Loucy (cell line): ENCODE results near the gene ANKK1.

ENCODE experiments used
- H2AFZ ChIP-seq: fragments of 200-600 bp; sonication (generic); 2 replicates; pipeline ENCODE4 v1.6.0; 2016; ENCODE audit warnings: antibody characterized with exemption, mild to moderate bottlenecking, low read length, moderate library complexity
- H3F3A ChIP-seq: fragments of 200-600 bp; 2 replicates; pipeline ENCODE4 v1.6.0; 2016; ENCODE audit warnings: antibody characterized with exemption, low read depth, mild to moderate bottlenecking
- H3K27me3 ChIP-seq: fragments of 200-600 bp; sonication (generic); 2 replicates; pipeline ENCODE4 v1.6.1; 2014; ENCODE audit warnings: low read length, mild to moderate bottlenecking; ENCODE audit not compliant: insufficient read depth, poor library complexity, severe bottlenecking
- H3K36me3 ChIP-seq: fragments of 200-600 bp; sonication (generic); 2 replicates; pipeline ENCODE4 v1.6.1; 2016; ENCODE audit warnings: low read length; ENCODE audit not compliant: insufficient read depth
- H3K4me1 ChIP-seq: fragments of 200-600 bp; sonication (generic); 2 replicates; pipeline ENCODE4 v1.5.1; 2014; ENCODE audit warnings: low read length, mild to moderate bottlenecking; ENCODE audit not compliant: insufficient read depth, poor library complexity, severe bottlenecking
- H3K4me2 ChIP-seq: fragments of 200-600 bp; sonication (generic); 2 replicates; pipeline ENCODE4 v1.6.0; 2014; ENCODE audit warnings: antibody characterized with exemption, low read length, low read depth, mild to moderate bottlenecking; ENCODE audit not compliant: poor library complexity, severe bottlenecking
- H3K4me3 ChIP-seq: fragments of 200-600 bp; sonication (generic); 2 replicates; pipeline ENCODE4 v1.5.1; 2014; ENCODE audit warnings: low read length, mild to moderate bottlenecking, mixed read lengths; ENCODE audit not compliant: poor library complexity, severe bottlenecking
- H3K79me2 ChIP-seq: fragments of 200-600 bp; sonication (generic); 2 replicates; pipeline ENCODE4 v1.6.1; 2014; ENCODE audit warnings: low read length; ENCODE audit not compliant: insufficient read depth
- H3K9ac ChIP-seq: fragments of 200-600 bp; sonication (generic); 2 replicates; pipeline ENCODE4 v1.6.0; 2014; ENCODE audit warnings: mild to moderate bottlenecking, low read depth, low read length, moderate library complexity; ENCODE audit not compliant: poor library complexity, severe bottlenecking
- H3K9me2 ChIP-seq: fragments of 200-600 bp; sonication (generic); replicated peaks from 2 replicates; pipeline ENCODE4 v1.6.1; 2016; ENCODE audit warnings: low read depth, low read length, mixed read lengths
- H3K9me3 ChIP-seq: fragments of 200-600 bp; sonication (generic); 2 replicates; pipeline ENCODE4 v1.6.1; 2014; ENCODE audit warnings: mild to moderate bottlenecking, antibody characterized with exemption, low read length, low read depth; ENCODE audit not compliant: insufficient read depth
- H4K20me1 ChIP-seq: fragments of 200-600 bp; sonication (generic); 2 replicates; pipeline ENCODE4 v1.6.0; 2014; ENCODE audit warnings: antibody characterized with exemption, low read length, mild to moderate bottlenecking; ENCODE audit not compliant: insufficient read depth, poor library complexity, severe bottlenecking
- EZH2phosphoT487 ChIP-seq: fragments of 200-600 bp; IDR thresholded peaks from 2 replicates; pipeline ENCODE4 v1.6.1; 2018; ENCODE audit warnings: antibody characterized with exemption, mild to moderate bottlenecking, moderate library complexity, borderline replicate concordance
- TF ChIP-seq, protein P1 (sequence below): fragments of 200-600 bp; sonication (generic); conservative IDR thresholded peaks from 2 replicates; pipeline ENCODE4 v1.5.1; 2014; ENCODE audit warnings: mild to moderate bottlenecking, antibody characterized with exemption, low read length

The ANKK1 gene

GRCh38 chr11:113387605-113388211, at the start of gene ANKK1:
Gene ANKK1, plus strand, starts transcription at chr11:113387779. Its CDS starts 106 bp downstream, at chr11:113387885.
- no peak within 1 kb of the TSS for H3K4me3 ChIP-seq
- H3K9ac ChIP-seq, result no peak within 1 kb of the TSS
- H2AFZ ChIP-seq, result no peak within 1 kb of the TSS

DNA sequence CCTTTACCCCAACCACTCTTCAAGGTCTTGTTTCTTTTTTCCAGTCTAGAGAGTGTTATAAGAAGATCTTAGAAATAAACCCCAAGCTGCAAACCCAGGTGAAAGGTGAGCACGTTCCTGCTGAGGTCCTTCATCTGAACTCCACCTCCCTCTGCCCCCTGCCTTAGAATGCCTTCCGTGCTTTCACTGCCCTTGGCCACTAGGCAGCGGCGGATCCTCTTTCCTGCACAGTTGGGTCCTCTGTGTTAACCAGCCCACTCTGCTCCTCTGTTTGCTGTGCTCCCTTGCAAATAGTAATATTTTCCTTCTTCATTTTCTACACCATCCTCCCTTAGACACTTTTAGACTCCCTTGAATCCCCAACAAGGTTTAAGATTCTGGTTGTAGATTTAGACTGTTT, 48.8 kb upstream of the ANKK1 start:
- Histone ChIP-seq H3K27me3 (no peaks in the 10 kb centered on the region), H3K9me2 (no peaks in the 10 kb centered on the region), H3K36me3 (no peaks in the 10 kb centered on the region), H3K4me1 (no peaks in the 10 kb centered on the region), H4K20me1 (no peaks in the 10 kb centered on the region), H3K4me3 (no peak overlapping the region), H3K79me2 (no peaks in the 10 kb centered on the region), H3K4me2 (no peak overlapping the region), H3F3A (no peaks in the 10 kb centered on the region), H2AFZ (no peak overlapping the region), H3K9ac (no peak overlapping the region), H3K9me3 (no peaks in the 10 kb centered on the region)
- no peak for TF ChIP-seq EZH2phosphoT487
- TF ChIP-seq, protein P1, sequence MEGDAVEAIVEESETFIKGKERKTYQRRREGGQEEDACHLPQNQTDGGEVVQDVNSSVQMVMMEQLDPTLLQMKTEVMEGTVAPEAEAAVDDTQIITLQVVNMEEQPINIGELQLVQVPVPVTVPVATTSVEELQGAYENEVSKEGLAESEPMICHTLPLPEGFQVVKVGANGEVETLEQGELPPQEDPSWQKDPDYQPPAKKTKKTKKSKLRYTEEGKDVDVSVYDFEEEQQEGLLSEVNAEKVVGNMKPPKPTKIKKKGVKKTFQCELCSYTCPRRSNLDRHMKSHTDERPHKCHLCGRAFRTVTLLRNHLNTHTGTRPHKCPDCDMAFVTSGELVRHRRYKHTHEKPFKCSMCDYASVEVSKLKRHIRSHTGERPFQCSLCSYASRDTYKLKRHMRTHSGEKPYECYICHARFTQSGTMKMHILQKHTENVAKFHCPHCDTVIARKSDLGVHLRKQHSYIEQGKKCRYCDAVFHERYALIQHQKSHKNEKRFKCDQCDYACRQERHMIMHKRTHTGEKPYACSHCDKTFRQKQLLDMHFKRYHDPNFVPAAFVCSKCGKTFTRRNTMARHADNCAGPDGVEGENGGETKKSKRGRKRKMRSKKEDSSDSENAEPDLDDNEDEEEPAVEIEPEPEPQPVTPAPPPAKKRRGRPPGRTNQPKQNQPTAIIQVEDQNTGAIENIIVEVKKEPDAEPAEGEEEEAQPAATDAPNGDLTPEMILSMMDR, result no peak

More at GRCh38 chr11:113387605-113388211, at the start of gene ANKK1:
- no peaks in the 10 kb centered on the region for H3K9me2 ChIP-seq
- H3K9me3 ChIP-seq, result no peaks in the 10 kb centered on the region
- H3K4me1 ChIP-seq, result no peaks in the 10 kb centered on the region
- no peaks in the 10 kb centered on the region for H3K79me2 ChIP-seq
- no peaks in the 10 kb centered on the region for H3K27me3 ChIP-seq
- H4K20me1 ChIP-seq, result no peaks in the 10 kb centered on the region
- no peaks in the 10 kb centered on the region for H3K36me3 ChIP-seq
- H3K4me2 ChIP-seq, result no peak within 1 kb of the TSS
- H3F3A ChIP-seq, result no peaks in the 10 kb centered on the region
- TF ChIP-seq, protein P1, result no peak
- no peak for TF ChIP-seq EZH2phosphoT487

DNA sequence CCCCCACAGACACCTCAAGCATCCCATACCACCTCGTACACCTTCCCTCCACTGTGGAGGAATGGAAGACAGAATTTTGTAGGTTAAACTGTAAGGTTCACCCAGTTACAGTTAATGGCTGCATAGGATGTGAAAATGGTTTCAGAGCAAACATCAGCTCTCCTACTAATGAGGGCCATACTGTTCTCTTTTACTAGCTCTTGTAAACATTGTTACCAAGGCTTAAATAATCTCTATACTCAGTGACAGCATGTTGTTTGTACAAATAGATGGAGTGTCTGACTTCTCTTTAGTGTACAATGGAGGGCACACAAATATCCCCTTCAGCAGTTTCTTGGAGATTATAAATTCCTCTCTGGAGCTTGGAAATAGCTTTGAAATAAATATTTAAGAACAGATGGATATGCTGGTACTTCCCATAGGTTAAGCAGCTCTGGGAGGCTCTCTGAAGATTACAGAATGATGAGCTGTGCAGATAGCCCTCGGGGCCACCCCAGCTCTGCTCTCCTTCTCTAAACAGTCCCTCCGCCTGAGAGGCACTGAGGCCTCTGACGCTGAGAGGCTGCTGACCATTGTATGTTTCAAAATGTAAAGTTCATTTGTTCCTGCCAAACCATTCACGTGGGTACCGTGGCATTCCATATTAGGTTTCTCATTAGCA, 47.5 kb upstream of the ANKK1 start:
- Histone ChIP-seq H3K9ac (no peak overlapping the region), H3K4me2 (no peak overlapping the region), H3K9me3 (no peaks in the 10 kb centered on the region), H3K36me3 (no peaks in the 10 kb centered on the region), H4K20me1 (no peaks in the 10 kb centered on the region), H3F3A (no peaks in the 10 kb centered on the region), H3K4me3 (no peak overlapping the region), H3K9me2 (no peaks in the 10 kb centered on the region), H3K27me3 (no peaks in the 10 kb centered on the region), H2AFZ (no peak overlapping the region), H3K4me1 (no peaks in the 10 kb centered on the region), H3K79me2 (no peaks in the 10 kb centered on the region)
- no peak for TF ChIP-seq EZH2phosphoT487
